ENCODE results near the gene FAM181A.

The FAM181A gene

GRCh38 chr14:93926873-93927799 is at the start of gene FAM181A:
Gene FAM181A, plus strand, starts transcription at chr14:93927344. Its CDS starts 942 bp downstream, at chr14:93928286.
- no peak for DNase-seq

- no peak for DNase-seq
Measured at GRCh38 chr14:93878212-93878611, 48.9 kb upstream of the FAM181A start.

DNA sequence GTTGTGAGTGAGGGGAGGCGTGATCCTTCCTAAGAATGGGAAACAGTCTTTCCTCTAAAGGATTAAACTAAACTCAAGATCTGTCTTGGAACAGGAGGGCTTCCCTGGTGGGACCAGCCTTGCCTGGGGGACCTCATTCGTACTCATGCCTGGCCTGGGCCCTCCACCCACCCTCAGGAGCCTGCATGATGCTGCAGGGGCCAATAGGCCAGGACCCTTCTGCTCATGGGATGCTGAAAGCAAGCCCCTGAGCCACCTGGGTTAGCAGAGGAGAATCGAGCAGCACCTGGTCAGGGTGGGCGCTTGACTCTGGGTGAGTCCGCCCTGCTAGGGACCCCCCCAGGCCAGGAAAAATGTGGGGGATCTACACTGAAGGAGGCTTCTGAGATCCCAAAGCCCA is 48.3 kb upstream of the FAM181A start:
- no peak for DNase-seq

GRCh38 chr14:93879362-93879983 is 47.7 kb upstream of the FAM181A start:
- no peak for DNase-seq

- peak; percentile 52 for DNase-seq
Measured at GRCh38 chr14:93880021-93880820, 46.9 kb upstream of the FAM181A start.

GRCh38 chr14:93884950-93885349 is 42.2 kb upstream of the FAM181A start:
- no peak for DNase-seq

GRCh38 chr14:93888995-93889394 is 38.1 kb upstream of the FAM181A start:
- DNase-seq: no peak

DNA sequence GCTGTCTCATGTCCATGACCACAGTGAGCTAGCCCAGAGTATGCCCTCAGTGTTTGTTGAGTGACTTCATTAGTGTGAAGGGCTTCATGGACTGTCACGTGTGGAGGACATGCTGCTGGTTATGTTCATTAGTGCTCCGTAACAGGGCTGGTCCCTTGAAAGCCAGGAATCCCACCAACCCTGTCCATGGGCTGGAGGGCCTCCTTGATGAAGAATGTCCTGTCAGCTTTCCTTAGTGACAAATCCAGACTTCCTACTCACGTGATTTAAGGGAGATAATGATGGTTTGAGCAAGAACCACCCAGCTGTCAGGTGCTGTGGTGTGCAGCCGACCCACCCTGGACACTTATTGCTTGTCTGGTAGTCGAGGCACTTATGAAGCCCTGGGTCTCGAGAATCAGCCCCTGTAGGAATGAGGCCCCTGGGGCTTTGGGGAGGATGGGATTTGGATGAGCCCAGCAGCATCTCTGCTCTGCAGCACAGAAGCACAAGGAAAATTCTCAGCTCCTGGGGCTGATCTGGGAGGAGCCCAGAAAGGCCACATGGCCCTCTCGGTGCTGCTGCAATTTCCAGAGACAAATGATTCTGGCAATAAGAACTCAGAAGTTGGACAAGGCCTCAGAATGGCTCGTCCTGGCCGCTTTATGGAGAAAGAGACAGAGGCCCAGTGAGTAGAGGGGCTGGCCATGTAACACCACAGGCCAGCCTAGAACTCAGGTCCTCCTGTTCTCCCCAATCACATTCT is 37.2 kb upstream of the FAM181A start:
- DNase-seq: no peak

DNA sequence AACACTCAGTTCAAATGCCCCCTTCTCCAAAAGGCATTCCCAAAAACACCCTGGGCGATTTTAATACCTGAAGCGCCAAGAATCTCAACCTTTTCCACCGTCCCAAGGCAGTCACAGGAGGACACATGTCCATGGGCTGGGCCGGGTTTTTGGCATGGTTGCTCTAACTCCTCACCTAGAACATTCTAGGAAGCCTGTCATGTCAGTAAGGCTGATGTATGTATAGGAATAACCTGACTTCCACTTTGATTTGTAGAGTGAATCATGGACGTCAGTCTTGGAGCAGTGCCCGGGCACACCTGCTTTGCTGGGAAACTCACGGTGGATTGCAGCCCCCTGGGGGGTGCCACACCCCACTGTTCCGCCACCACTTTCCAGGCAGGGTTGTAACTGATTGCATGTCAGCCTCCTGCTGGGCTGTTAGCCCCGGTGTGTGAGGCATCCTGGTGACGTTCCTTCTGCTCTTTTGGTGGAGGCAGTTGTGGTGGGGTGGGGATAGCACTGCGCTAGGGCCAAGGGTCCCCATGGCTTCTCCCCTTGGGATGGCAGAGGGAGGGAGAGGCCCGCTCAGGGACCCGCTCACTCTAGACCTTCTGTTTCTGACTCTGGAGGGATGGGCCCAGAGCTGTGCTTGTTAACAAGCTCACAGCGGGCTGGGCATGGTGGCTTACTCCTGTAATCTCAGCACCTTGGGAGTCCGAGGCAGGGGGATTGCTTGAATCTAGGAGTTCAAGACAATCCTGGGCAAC is 35.2 kb upstream of the FAM181A start:
- DNase-seq: peak; percentile 24

DNA sequence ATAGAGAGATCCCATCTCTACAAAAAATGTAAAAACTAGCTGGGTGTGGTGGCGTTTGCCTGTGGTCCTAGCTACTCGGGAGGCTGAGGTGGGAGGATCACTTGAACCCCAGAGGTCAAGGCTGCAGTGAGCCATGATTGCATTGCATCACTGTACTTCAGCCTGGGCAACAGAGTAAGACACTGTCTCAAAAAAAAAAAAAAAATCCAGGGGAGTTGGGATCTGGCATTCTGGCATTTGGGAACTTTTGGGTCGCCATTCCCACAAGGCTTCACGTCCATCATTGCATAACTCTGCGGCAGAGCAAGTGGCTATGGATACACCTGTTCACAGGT is 34.7 kb upstream of the FAM181A start:
- no peak for DNase-seq

DNA sequence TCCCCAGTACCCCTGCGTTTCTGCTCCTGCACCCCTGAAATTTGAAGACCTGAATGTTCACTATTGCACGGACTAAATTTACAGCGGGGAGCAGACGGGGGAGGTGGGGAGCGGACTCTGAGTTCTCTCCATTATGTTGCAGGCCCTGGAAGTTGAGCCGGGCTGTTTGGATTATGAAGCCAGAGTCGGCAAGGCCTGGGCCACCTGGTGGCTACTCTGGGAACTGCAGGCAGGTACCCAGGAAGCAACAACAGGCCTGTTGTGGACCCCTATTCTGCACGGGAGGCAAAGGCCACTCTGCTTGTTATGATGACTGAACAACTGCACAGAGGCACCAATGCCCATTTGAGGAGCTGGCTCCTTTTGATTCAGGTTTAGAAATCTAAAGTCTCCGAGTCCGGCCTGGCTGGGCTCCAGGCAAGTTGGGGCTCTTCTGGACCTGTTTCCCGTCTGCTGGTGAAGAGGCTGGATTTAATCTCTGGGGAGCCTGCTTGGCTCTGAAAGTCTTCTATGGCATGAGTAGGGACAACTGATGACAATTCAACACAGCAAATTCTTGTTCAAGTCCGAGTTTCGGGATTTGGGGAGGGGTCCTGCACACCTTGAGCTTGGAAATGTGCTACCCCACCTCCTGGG is 34.1 kb upstream of the FAM181A start:
- DNase-seq: peak; percentile 30

- DNase-seq: no peak
Measured at GRCh38 chr14:93893661-93894261, 33.4 kb upstream of the FAM181A start.

DNA sequence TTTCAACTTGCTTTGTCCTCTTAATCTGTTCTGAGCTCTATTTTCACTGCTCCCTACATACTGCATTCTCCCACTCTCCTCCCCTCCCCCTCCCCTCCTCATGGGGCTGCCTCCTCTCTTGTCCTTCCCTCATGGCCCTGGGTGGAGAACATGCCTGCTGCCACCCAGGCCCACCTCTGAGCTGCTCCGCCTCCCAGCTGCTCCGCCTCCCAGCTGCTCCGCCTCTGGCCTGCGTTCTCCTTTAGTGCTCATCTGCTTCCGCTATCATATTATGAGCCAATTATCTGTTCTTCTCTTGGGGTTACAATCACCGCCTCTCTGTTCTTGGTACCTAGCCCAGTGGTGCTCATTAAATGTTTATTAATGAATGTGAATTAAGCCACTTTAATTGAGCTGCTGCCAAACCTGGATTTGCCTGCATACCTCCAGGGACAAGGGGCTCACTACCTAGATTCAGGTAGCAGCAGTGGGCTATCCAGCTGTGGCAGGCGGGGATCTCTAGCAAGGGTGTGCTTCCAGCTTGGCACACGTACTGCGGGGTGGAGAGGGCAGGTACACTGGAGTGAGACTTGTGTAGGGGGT is 32.0 kb upstream of the FAM181A start:
- DNase-seq: peak; percentile 44

DNA sequence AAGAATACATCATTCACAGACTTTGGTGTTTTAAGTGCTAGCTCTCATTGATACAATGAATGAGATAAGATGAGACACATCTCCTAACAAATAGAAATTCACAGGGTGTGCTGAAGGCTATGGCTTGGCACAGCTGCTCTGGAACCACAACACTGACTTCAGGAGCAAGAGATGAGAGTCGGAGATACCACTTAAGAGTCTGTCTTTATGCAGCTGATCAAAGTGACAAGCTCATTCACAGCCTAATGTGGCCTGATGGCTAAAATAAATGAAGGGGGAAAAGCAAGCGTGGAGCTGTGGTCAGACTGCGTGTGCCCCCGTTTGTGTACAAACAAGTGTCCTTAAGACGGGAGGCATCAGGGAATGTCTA is 29.7 kb upstream of the FAM181A start:
- no peak for DNase-seq

- no peak for DNase-seq
Measured at GRCh38 chr14:93898081-93898611, 29.0 kb upstream of the FAM181A start.

- DNase-seq: no peak
Measured at GRCh38 chr14:93898731-93899130, 28.4 kb upstream of the FAM181A start.

GRCh38 chr14:93901813-93902212 is 25.3 kb upstream of the FAM181A start:
- no peak for DNase-seq

DNA sequence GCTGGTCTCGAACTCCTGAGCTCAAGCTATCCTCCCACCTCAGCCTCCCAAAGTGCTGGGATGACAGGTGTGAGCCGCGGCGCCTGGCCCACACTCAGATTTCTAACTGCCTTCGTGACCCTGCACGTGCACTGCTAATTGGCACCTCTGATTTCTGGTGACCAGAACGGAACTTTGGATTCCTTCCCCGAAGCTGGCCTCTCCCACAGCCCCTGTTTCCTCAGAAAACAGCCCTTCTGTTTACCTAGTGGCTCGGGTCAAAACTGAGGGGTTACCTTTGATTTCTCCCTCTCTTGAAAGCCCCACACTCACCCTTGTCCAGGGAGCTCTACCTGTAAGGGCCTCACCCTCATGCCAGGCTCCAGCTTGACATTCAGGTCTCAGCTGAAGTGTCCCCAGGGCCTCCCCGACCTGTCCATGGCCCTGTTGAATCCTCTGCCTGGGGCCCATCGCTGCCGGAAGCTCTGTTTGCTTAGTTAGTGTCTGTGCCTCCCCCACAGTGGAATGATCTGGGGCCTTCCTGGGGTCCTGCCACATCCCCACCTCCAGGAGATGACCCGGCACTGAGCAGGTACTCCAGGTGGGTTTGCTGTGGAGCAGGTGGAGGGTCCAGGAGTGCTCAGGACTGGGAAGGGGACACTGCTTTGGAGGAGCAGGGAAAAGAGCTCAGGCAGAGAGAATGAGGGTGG is 24.4 kb upstream of the FAM181A start:
- DNase-seq: no peak

- no peak for DNase-seq
Measured at GRCh38 chr14:93903342-93904184, 23.6 kb upstream of the FAM181A start.

Measured in NCI-H2171 (cell line).